H1 (cell line): Measurements from ENCODE around the gene FIGNL2. TPM values are rescaled to one million over a fixed set of nuclear protein-coding genes. Genes with fewer than 3 reads are reported as not detected.
A peak's percentile ranks its signal among the peaks of the same experiment; 100 is the strongest.

Source experiments
- CTCF ChIA-PET: fragments of 300-600 bp; sonication (Branson Sonifier 250); formaldehyde crosslinking; loops from one replicate; lab custom pipeline; 2021; ENCODE audit not compliant: partially characterized antibody; lab: Charles Lee
- POLR2A ChIA-PET: fragments of 300-600 bp; sonication (Branson Sonifier 250); formaldehyde crosslinking; loops from one replicate; lab custom pipeline; 2021; ENCODE audit warnings: inconsistent platforms; ENCODE audit not compliant: partially characterized antibody; lab: Charles Lee
- DNase-seq, 2 experiments: peaks; one replicate each; pipeline versions ENCODE4 v3.0.0 to v3.0.0-alpha.2; 2010 to 2022; ENCODE audit warnings: low spot score in 2 of 2, low read depth in 1 of 2, mixed read lengths in 1 of 2
- FAIRE-seq: peaks from 2 replicates; lab custom pipeline; 2011; peaks lifted over from hg19 to GRCh38; lab: Jason Lieb, UNC
- H2AFZ ChIP-seq: 2 replicates; pipeline ENCODE4 v1.8.1; 2012; ENCODE audit warnings: low read length, inconsistent platforms
- H2AK5ac ChIP-seq: 2 replicates; pipeline ENCODE4 v1.6.1; 2013; ENCODE audit warnings: low read depth, low read length
- H2BK120ac ChIP-seq: replicated peaks from 2 replicates; pipeline ENCODE3; 2013; ENCODE audit warnings: low read depth, low read length, inconsistent platforms
- H2BK12ac ChIP-seq: 2 replicates; pipeline ENCODE4 v1.6.1; 2013; ENCODE audit warnings: low read depth, low read length
- H2BK15ac ChIP-seq: 2 replicates; pipeline ENCODE4 v1.6.1; 2013; ENCODE audit warnings: low read length
- H2BK20ac ChIP-seq: 2 replicates; pipeline ENCODE4 v1.6.1; 2013; ENCODE audit warnings: low read length
- H2BK5ac ChIP-seq: 2 replicates; pipeline ENCODE4 v1.6.1; 2013; ENCODE audit warnings: low read depth, low read length
- H3K14ac ChIP-seq: 2 replicates; pipeline ENCODE4 v1.6.1; 2013; ENCODE audit warnings: inconsistent platforms; ENCODE audit not compliant: insufficient read length
- H3K18ac ChIP-seq: 2 replicates; pipeline ENCODE4 v1.6.1; 2013; ENCODE audit warnings: low read length; ENCODE audit errors: extremely low read depth
- H3K23ac ChIP-seq: 2 replicates; pipeline ENCODE4 v1.6.1; 2013; ENCODE audit warnings: inconsistent platforms; ENCODE audit not compliant: insufficient read length
- H3K23me2 ChIP-seq: 2 replicates; pipeline ENCODE4 v1.6.1; 2013; ENCODE audit warnings: low read depth, low read length
- H3K27ac ChIP-seq: 2 replicates; pipeline ENCODE4 v1.6.1; 2011; ENCODE audit warnings: low read depth, low read length, inconsistent platforms
- H3K27me3 ChIP-seq, 4 experiments: replicated peaks in 1 of 4; 1 replicate in 1 of 4; 2 replicates in 3 of 4; pipeline versions ENCODE4 v1.6.1 to v1.8.1; 2011 to 2013; ENCODE audit warnings: low read length in 3 of 4, mild to moderate bottlenecking in 3 of 4, inconsistent platforms in 2 of 4, mixed read lengths in 2 of 4, moderate library complexity in 1 of 4; ENCODE audit not compliant: control insufficient read depth in 3 of 4, insufficient read depth in 3 of 4; ENCODE audit errors: extremely low read depth in 1 of 4
- H3K36me3 ChIP-seq, 4 experiments: 2 replicates each; pipeline versions ENCODE4 v1.6.1 to v1.8.1; 2011 to 2013; ENCODE audit warnings: mild to moderate bottlenecking in 4 of 4, low read length in 3 of 4, moderate library complexity in 2 of 4, control low read depth in 1 of 4, inconsistent platforms in 1 of 4; ENCODE audit not compliant: insufficient read depth in 4 of 4, control insufficient read depth in 2 of 4
- H3K4ac ChIP-seq: replicated peaks from 2 replicates; pipeline ENCODE3; 2013; ENCODE audit warnings: low read length, low read depth, mixed read lengths, inconsistent platforms; ENCODE audit not compliant: insufficient read length
- H3K4me1 ChIP-seq, 4 experiments: replicated peaks in 1 of 4; 1 replicate in 1 of 4; 2 replicates in 3 of 4; pipeline versions ENCODE4 v1.6.1 to v1.8.1; 2011 to 2013; ENCODE audit warnings: low read length in 3 of 4, inconsistent platforms in 2 of 4, mixed read lengths in 1 of 4; ENCODE audit not compliant: insufficient read depth in 4 of 4, control insufficient read depth in 3 of 4
- H3K4me2 ChIP-seq, 2 experiments: 2 replicates each; pipeline versions ENCODE4 v1.6.1 to v1.8.1; 2011 to 2013; ENCODE audit warnings: low read depth in 2 of 2, low read length in 2 of 2, control low read depth in 1 of 2, inconsistent platforms in 1 of 2, mild to moderate bottlenecking in 1 of 2; ENCODE audit not compliant: insufficient read depth in 1 of 2
- H3K4me3 ChIP-seq, 4 experiments: fragments of 200-600, 300-600 bp in 1 of 4; sonication (generic), shearing (Covaris generic), sonication (Bioruptor Twin) in 1 of 4; 2 replicates each; pipeline versions ENCODE4 v1.5.1 to v1.8.1; 2011 to 2016; ENCODE audit warnings: low read length in 4 of 4, low read depth in 3 of 4, control low read depth in 2 of 4, inconsistent platforms in 2 of 4, mild to moderate bottlenecking in 2 of 4, mixed read lengths in 1 of 4, moderate library complexity in 1 of 4; ENCODE audit not compliant: insufficient read depth in 2 of 4; ENCODE audit errors: extremely low read depth in 1 of 4
- H3K56ac ChIP-seq: replicated peaks from 2 replicates; pipeline ENCODE3; 2013; ENCODE audit warnings: low read depth, mild to moderate bottlenecking, mixed read lengths, low read length, inconsistent platforms; ENCODE audit not compliant: insufficient read length
- H3K79me1 ChIP-seq: 2 replicates; pipeline ENCODE4 v1.6.1; 2013; ENCODE audit warnings: low read depth, low read length, control low read depth
- H3K79me2 ChIP-seq, 2 experiments: 2 replicates each; pipeline versions ENCODE4 v1.6.1 to v1.8.1; 2012 to 2013; ENCODE audit warnings: low read length in 2 of 2, mild to moderate bottlenecking in 2 of 2, inconsistent platforms in 1 of 2; ENCODE audit not compliant: insufficient read depth in 2 of 2, control insufficient read depth in 1 of 2
- H3K9ac ChIP-seq, 4 experiments: replicated peaks in 1 of 4; 1 replicate in 1 of 4; 2 replicates in 3 of 4; pipeline versions ENCODE4 v1.6.1 to v1.8.1; 2011 to 2013; ENCODE audit warnings: low read depth in 3 of 4, low read length in 3 of 4, control low read depth in 2 of 4, mild to moderate bottlenecking in 2 of 4, moderate library complexity in 2 of 4, inconsistent platforms in 1 of 4; ENCODE audit errors: extremely low read depth in 1 of 4
- H3K9me3 ChIP-seq, 2 experiments: 2 replicates each; pipeline versions ENCODE4 v1.6.1 to v1.8.1; 2012 to 2013; ENCODE audit warnings: mild to moderate bottlenecking in 2 of 2, moderate library complexity in 2 of 2, control low read depth in 1 of 2, inconsistent platforms in 1 of 2, low read depth in 1 of 2, low read length in 1 of 2, mixed read lengths in 1 of 2; ENCODE audit not compliant: insufficient read depth in 2 of 2
- H4K20me1 ChIP-seq, 2 experiments: replicated peaks in 1 of 2; 2 replicates each; pipeline versions ENCODE3 to v1.8.1; 2011 to 2013; ENCODE audit warnings: inconsistent platforms in 2 of 2, low read length in 2 of 2, mild to moderate bottlenecking in 1 of 2; ENCODE audit not compliant: insufficient read depth in 2 of 2, control insufficient read depth in 1 of 2
- H4K5ac ChIP-seq: 2 replicates; pipeline ENCODE4 v1.6.1; 2013; ENCODE audit warnings: low read length, low read depth, mixed read lengths, inconsistent platforms; ENCODE audit not compliant: insufficient read length
- H4K8ac ChIP-seq: 2 replicates; pipeline ENCODE4 v1.8.0; 2013; ENCODE audit warnings: mild to moderate bottlenecking, moderate library complexity, low read length, inconsistent platforms; ENCODE audit not compliant: insufficient read depth; ENCODE audit errors: extremely low read depth
- H4K91ac ChIP-seq: replicated peaks from 2 replicates; pipeline ENCODE3; 2013; ENCODE audit warnings: low read length, mixed read lengths, inconsistent platforms; ENCODE audit not compliant: insufficient read length
- BACH1 ChIP-seq: IDR thresholded peaks from 2 replicates; pipeline ENCODE4 v1.6.1; 2012; ENCODE audit warnings: low read length, improper control_type of control experiment
- BCL11A ChIP-seq, 2 experiments: IDR thresholded peaks; one replicate each; pipeline ENCODE4 v1.6.1; 2011; ENCODE audit warnings: low read depth in 2 of 2, low read length in 2 of 2, mild to moderate bottlenecking in 2 of 2
- GABPA ChIP-seq: IDR thresholded peaks from 2 replicates; pipeline ENCODE4 v1.6.1; 2011; ENCODE audit warnings: mild to moderate bottlenecking, low read length, moderate library complexity, borderline replicate concordance; ENCODE audit not compliant: insufficient read depth
- SRF ChIP-seq: IDR thresholded peaks from 2 replicates; pipeline ENCODE4 v1.6.1; 2011; ENCODE audit warnings: mild to moderate bottlenecking, low read depth, low read length, moderate library complexity
- WGBS, 2 experiments: shearing (Covaris generic) in 1 of 2; methylation state at CpG; one replicate each; pipeline versions ENCODE4 v1.1.6 to v1.1.7; 2013 to 2015; ENCODE audit warnings: low lambda C conversion rate in 2 of 2, mixed read lengths in 2 of 2, inconsistent platforms in 1 of 2, low coverage in 1 of 2, missing lambda C conversion rate in 1 of 2; ENCODE audit not compliant: insufficient replicate concordance in 2 of 2, insufficient coverage in 1 of 2, insufficient read length in 1 of 2; ENCODE audit errors: extremely low coverage in 1 of 2, missing lambda C conversion rate in 1 of 2; 5-methylcytosine and 5-hydroxymethylcytosine counted together
- polyA plus RNA-seq, 7 experiments: library from polyadenylated mRNA; depleted of rRNA in 3 of 7; stranded (reverse) in 5 of 7; unstranded in 2 of 7; fragments of >200 nt in 5 of 7; fragments of 200-250 nt in 2 of 7; gene quantifications; 1 replicate in 5 of 7; 2 replicates in 1 of 7; 4 replicates in 1 of 7; pipeline versions ENCODE4 v1.2.1 to v1.2.3, GENCODE V29; 2011 to 2013; ENCODE audit warnings: missing spikeins in 2 of 7, mixed read lengths in 2 of 7
- total RNA-seq: library from RNA; stranded (reverse); fragmentation: NEBNext Ultra II Directional; extraction: Animal tissue kit (Norgen Biotek cat#: 25700); gene quantifications from 2 replicates; pipeline ENCODE4 v1.2.1, GENCODE V29; 2021

FIGNL2 gene
- total and polyA plus RNA-seq, 2 of the 8 experiments (the other 6 are each of a cell fraction or from before 2014, with no cell fraction given): 6.5 to 7.1 TPM

DNA sequence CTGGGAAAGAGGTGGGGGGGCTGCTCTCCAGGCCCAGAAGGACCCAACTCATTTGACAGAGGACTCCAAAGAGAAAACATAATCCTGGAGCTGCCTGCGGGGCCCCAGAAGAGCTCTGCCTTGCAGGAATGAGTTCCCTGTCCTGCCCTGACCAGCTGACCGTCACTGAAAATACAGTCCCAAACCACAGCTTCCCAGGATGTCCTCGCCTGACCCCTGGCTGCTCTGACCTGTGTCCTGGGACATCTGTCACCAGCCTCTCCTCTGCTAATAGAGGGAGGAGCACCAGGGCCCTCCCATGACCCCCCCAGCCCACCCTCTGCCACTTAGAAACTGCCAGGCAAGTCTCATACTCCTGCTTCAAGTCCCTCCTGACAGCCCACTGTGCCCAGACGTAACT lies 9.8 kb downstream of the FIGNL2 start:
- Histone ChIP-seq H2BK20ac (no peak overlapping the region), H4K91ac (no peak overlapping the region), H3K18ac (no peak overlapping the region), H4K5ac (no peak overlapping the region), H2BK120ac (no peak overlapping the region), H2BK5ac (no peak overlapping the region), H2AFZ (no peak overlapping the region), H3K4me1 (peaks cover 6 to 49% (median 23%) of the 10 kb centered on the region in 4 experiments), H3K27me3 (no peaks in the 10 kb centered on the region; a peak in 2 of 7 replicates), H3K79me2 (no peaks in the 10 kb centered on the region; a peak in 1 of 4 replicates), H3K23me2 (peaks cover 3% of the 10 kb centered on the region; the same call in 1 of the 2 replicates), H2BK12ac (no peak overlapping the region), H3K36me3 (no peaks in the 10 kb centered on the region), H3K9ac (no peak overlapping the region), H3K56ac (no peak overlapping the region), H2AK5ac (no peak overlapping the region), H3K9me3 (no peaks in the 10 kb centered on the region), H3K4ac (no peak overlapping the region), H4K20me1 (no peaks in the 10 kb centered on the region), H3K23ac (no peak overlapping the region), H4K8ac (no peak overlapping the region), H3K4me3 (no peak overlapping the region), H3K27ac (no peak overlapping the region), H3K79me1 (peaks cover 2% of the 10 kb centered on the region), H3K4me2 (no peak overlapping the region), H3K14ac (no peak overlapping the region), H2BK15ac (0 out of 2 replicates have a peak overlapping the region, but pooled peaks have one; percentile 5)
- TF ChIP-seq SRF (no peak), BACH1 (no peak), BCL11A (IDR thresholded peaks at IDR 0.05; ENCODE audit: low read depth in 2 of 2, low read length in 2 of 2) (no peak), GABPA (no peak)
- ChIA-PET POLR2A (interaction anchor here (1.9 to 4.8 kb wide), 3 partner anchors 10 to 28 kb away, joined by 5 to 14 read pairs (median 7); a partner anchor contains a TSS), CTCF (interaction anchor here (1.0 to 9.8 kb wide), 8 partner anchors 12 to 78 kb away, joined by 3 to 109 read pairs (median 4); no protein-coding TSS in a partner anchor)
- 70% methylated on average over 4 of the region's 4 CpGs; no CpG with 5 or more reads in 1 of the 2 experiments for WGBS, 2 experiments
- no peak for DNase-seq
- FAIRE-seq: no peak
